ENCODE results near the gene PCNX3. TPM values are rescaled to one million over a fixed set of nuclear protein-coding genes. Genes with fewer than 3 reads are reported as not detected.
A peak's percentile ranks its signal among the peaks of the same experiment; 100 is the strongest.

Gene PCNX3
- total and polyA plus RNA-seq, 2 of the 13 experiments (the other 11 are each of a cell fraction or from before 2014, with no cell fraction given), result 16.2 to 23.0 TPM

DNA sequence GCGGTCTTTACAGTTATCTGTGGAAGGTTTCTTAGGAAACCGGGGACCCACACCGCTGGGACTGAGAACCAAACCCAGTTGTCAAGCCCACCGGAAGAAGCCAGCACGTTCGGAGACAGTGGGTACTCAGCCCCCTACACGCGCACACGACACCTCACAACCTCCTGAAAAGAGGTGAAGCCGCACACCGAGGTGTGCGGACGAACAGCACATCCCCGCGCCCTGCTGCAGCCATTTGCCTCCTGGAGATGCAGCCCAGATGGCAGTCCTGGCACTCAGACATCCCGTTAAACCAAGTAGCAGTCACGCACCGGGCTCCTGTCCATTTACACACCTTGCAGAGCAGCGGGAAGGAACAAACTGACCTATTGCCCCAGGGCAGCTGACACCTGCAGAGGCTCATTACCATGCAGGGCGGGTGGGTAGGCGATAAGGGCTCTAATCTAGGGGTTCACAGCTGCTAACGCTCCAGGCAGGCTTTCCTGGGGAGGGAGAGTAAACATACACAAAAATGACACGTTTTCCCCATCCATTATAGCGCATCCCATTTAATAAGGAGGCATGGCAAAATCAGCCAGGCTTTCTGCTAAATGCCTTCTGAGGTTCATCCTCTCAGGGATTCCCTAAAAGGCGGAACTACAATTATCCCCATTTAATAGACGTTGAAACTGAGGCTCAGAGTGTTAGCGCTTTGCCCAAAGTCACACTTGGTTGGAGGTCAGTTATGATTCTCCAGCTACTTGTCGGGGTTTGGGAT, 40.6 kb upstream of the PCNX3 start (continued):
- TF ChIP-seq, protein P1, sequence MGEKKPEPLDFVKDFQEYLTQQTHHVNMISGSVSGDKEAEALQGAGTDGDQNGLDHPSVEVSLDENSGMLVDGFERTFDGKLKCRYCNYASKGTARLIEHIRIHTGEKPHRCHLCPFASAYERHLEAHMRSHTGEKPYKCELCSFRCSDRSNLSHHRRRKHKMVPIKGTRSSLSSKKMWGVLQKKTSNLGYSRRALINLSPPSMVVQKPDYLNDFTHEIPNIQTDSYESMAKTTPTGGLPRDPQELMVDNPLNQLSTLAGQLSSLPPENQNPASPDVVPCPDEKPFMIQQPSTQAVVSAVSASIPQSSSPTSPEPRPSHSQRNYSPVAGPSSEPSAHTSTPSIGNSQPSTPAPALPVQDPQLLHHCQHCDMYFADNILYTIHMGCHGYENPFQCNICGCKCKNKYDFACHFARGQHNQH (CRISPR knock-in tag; IDR thresholded peaks at IDR 0.05), result 0 out of 2 replicates have a peak, but pooled peaks have one; percentile 16
- no peak for TF ChIP-seq ARHGAP35 (CRISPR knock-in tag; IDR thresholded peaks at IDR 0.05; ENCODE audit: borderline replicate concordance)
- 0 out of 2 replicates have a peak, but pooled peaks have one; percentile 3 for TF ChIP-seq PHF20 (CRISPR knock-in tag; IDR thresholded peaks at IDR 0.05)
- TF ChIP-seq, protein P2, sequence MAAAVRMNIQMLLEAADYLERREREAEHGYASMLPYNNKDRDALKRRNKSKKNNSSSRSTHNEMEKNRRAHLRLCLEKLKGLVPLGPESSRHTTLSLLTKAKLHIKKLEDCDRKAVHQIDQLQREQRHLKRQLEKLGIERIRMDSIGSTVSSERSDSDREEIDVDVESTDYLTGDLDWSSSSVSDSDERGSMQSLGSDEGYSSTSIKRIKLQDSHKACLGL (CRISPR knock-in tag; IDR thresholded peaks at IDR 0.05), result no peak
- TF ChIP-seq, protein P3, sequence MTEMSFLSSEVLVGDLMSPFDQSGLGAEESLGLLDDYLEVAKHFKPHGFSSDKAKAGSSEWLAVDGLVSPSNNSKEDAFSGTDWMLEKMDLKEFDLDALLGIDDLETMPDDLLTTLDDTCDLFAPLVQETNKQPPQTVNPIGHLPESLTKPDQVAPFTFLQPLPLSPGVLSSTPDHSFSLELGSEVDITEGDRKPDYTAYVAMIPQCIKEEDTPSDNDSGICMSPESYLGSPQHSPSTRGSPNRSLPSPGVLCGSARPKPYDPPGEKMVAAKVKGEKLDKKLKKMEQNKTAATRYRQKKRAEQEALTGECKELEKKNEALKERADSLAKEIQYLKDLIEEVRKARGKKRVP (CRISPR knock-in tag; IDR thresholded peaks at IDR 0.05), result no peak
- TF ChIP-seq, protein P4, sequence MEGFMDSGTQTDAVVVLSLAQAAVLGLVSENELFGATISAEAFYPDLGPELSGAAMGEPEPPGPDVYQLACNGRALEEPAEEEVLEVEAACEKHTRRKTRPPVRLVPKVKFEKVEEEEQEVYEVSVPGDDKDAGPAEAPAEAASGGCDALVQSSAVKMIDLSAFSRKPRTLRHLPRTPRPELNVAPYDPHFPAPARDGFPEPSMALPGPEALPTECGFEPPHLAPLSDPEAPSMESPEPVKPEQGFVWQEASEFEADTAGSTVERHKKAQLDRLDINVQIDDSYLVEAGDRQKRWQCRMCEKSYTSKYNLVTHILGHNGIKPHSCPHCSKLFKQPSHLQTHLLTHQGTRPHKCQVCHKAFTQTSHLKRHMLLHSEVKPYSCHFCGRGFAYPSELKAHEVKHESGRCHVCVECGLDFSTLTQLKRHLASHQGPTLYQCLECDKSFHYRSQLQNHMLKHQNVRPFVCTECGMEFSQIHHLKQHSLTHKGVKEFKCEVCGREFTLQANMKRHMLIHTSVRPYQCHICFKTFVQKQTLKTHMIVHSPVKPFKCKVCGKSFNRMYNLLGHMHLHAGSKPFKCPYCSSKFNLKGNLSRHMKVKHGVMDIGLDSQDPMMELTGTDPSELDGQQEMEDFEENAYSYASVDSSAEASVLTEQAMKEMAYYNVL (CRISPR knock-in tag; IDR thresholded peaks at IDR 0.05; ENCODE audit: borderline replicate concordance), result no peak
- TF ChIP-seq ZFP36L2 (CRISPR knock-in tag; IDR thresholded peaks at IDR 0.05), result no peak
- TF ChIP-seq ZFP36L1 (CRISPR knock-in tag; IDR thresholded peaks at IDR 0.05), result no peak
- no peak for TF ChIP-seq HDAC6 (IDR thresholded peaks at IDR 0.05; ENCODE audit: low read depth, low read length)
- TF ChIP-seq, protein P5, sequence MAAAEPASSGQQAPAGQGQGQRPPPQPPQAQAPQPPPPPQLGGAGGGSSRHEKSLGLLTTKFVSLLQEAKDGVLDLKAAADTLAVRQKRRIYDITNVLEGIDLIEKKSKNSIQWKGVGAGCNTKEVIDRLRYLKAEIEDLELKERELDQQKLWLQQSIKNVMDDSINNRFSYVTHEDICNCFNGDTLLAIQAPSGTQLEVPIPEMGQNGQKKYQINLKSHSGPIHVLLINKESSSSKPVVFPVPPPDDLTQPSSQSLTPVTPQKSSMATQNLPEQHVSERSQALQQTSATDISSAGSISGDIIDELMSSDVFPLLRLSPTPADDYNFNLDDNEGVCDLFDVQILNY (CRISPR knock-in tag; conservative IDR thresholded peaks at IDR 0.05), result no peak
- TF ChIP-seq, protein P6, sequence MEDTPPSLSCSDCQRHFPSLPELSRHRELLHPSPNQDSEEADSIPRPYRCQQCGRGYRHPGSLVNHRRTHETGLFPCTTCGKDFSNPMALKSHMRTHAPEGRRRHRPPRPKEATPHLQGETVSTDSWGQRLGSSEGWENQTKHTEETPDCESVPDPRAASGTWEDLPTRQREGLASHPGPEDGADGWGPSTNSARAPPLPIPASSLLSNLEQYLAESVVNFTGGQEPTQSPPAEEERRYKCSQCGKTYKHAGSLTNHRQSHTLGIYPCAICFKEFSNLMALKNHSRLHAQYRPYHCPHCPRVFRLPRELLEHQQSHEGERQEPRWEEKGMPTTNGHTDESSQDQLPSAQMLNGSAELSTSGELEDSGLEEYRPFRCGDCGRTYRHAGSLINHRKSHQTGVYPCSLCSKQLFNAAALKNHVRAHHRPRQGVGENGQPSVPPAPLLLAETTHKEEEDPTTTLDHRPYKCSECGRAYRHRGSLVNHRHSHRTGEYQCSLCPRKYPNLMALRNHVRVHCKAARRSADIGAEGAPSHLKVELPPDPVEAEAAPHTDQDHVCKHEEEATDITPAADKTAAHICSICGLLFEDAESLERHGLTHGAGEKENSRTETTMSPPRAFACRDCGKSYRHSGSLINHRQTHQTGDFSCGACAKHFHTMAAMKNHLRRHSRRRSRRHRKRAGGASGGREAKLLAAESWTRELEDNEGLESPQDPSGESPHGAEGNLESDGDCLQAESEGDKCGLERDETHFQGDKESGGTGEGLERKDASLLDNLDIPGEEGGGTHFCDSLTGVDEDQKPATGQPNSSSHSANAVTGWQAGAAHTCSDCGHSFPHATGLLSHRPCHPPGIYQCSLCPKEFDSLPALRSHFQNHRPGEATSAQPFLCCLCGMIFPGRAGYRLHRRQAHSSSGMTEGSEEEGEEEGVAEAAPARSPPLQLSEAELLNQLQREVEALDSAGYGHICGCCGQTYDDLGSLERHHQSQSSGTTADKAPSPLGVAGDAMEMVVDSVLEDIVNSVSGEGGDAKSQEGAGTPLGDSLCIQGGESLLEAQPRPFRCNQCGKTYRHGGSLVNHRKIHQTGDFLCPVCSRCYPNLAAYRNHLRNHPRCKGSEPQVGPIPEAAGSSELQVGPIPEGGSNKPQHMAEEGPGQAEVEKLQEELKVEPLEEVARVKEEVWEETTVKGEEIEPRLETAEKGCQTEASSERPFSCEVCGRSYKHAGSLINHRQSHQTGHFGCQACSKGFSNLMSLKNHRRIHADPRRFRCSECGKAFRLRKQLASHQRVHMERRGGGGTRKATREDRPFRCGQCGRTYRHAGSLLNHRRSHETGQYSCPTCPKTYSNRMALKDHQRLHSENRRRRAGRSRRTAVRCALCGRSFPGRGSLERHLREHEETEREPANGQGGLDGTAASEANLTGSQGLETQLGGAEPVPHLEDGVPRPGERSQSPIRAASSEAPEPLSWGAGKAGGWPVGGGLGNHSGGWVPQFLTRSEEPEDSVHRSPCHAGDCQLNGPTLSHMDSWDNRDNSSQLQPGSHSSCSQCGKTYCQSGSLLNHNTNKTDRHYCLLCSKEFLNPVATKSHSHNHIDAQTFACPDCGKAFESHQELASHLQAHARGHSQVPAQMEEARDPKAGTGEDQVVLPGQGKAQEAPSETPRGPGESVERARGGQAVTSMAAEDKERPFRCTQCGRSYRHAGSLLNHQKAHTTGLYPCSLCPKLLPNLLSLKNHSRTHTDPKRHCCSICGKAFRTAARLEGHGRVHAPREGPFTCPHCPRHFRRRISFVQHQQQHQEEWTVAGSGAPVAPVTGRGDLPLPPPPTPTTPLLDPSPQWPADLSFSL (CRISPR knock-in tag; IDR thresholded peaks at IDR 0.05), result no peak
- TF ChIP-seq, protein P7, sequence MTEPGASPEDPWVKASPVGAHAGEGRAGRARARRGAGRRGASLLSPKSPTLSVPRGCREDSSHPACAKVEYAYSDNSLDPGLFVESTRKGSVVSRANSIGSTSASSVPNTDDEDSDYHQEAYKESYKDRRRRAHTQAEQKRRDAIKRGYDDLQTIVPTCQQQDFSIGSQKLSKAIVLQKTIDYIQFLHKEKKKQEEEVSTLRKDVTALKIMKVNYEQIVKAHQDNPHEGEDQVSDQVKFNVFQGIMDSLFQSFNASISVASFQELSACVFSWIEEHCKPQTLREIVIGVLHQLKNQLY (CRISPR knock-in tag; IDR thresholded peaks at IDR 0.05), result no peak
- no peak for TF ChIP-seq HMGA1 (CRISPR knock-in tag; conservative IDR thresholded peaks at IDR 0.05)
